SK-N-SH treated with all-trans-retinoic acid at 6 μM for 48 hours (cell line): ENCODE measurements around the gene CR1.

ENCODE experiments used
- OSR1 ChIP-seq: fragments of 250-450 bp; sonication (Bioruptor Pico); IDR thresholded peaks from 2 replicates; pipeline ENCODE4 v1.8.0; 2022; ENCODE audit warnings: moderate library complexity, mild to moderate bottlenecking, inconsistent platforms
- ZC3H10 ChIP-seq: fragments of 250-450 bp; sonication (Bioruptor Pico); IDR thresholded peaks from 2 replicates; pipeline ENCODE4 v1.5.1; 2021; ENCODE audit warnings: mild to moderate bottlenecking, moderate library complexity
- ZFP3 ChIP-seq: fragments of 250-450 bp; sonication (Bioruptor Pico); IDR thresholded peaks from 2 replicates; pipeline ENCODE4 v1.5.0; 2020; ENCODE audit warnings: mild to moderate bottlenecking, moderate library complexity
- TF ChIP-seq, protein P1 (sequence below): fragments of 250-450 bp; sonication (Bioruptor Pico); IDR thresholded peaks from 2 replicates; pipeline ENCODE4 v1.5.0; 2020; ENCODE audit warnings: mild to moderate bottlenecking, moderate library complexity
- TF ChIP-seq, protein P2 (sequence below): fragments of 250-450 bp; sonication (Bioruptor Pico); IDR thresholded peaks from 2 replicates; pipeline ENCODE4 v1.5.1; 2021; ENCODE audit warnings: mild to moderate bottlenecking, moderate library complexity
- TF ChIP-seq, protein P3 (sequence below): fragments of 250-450 bp; sonication (Bioruptor Pico); IDR thresholded peaks from 2 replicates; pipeline ENCODE4 v1.8.0; 2020; ENCODE audit warnings: mild to moderate bottlenecking, moderate library complexity, borderline replicate concordance

DNA sequence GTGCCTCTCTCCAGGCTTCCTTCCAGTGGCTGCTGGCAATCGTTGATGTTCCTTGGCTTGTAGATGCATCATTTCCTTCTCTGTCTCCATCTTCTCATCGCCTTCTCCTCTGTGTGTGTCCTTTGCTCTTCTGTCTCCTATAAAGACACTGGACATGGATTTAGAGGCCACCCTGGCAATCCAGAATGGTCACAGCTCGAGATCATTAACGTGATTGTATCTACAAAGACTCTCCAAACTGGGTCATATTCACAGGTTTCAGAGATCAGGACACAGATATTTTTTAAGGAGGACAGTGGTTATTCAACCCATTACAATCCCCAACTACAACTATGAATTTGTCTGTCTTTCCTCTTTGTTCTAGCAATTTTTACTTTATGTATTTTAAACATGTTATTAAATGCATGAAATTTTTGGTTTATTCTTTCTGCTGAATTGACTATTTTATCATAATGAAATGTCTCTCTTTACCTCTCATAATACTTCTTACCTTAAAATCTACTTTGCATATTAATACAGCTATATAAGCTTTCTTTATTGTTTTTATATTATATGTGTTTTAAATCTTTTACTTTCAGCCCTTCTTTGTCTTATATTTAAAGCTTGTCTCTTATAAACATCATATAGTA lies 22.8 kb downstream of the CR1 start:
- no peak for TF ChIP-seq ZC3H10 (CRISPR knock-in tag)
- TF ChIP-seq, protein P1, sequence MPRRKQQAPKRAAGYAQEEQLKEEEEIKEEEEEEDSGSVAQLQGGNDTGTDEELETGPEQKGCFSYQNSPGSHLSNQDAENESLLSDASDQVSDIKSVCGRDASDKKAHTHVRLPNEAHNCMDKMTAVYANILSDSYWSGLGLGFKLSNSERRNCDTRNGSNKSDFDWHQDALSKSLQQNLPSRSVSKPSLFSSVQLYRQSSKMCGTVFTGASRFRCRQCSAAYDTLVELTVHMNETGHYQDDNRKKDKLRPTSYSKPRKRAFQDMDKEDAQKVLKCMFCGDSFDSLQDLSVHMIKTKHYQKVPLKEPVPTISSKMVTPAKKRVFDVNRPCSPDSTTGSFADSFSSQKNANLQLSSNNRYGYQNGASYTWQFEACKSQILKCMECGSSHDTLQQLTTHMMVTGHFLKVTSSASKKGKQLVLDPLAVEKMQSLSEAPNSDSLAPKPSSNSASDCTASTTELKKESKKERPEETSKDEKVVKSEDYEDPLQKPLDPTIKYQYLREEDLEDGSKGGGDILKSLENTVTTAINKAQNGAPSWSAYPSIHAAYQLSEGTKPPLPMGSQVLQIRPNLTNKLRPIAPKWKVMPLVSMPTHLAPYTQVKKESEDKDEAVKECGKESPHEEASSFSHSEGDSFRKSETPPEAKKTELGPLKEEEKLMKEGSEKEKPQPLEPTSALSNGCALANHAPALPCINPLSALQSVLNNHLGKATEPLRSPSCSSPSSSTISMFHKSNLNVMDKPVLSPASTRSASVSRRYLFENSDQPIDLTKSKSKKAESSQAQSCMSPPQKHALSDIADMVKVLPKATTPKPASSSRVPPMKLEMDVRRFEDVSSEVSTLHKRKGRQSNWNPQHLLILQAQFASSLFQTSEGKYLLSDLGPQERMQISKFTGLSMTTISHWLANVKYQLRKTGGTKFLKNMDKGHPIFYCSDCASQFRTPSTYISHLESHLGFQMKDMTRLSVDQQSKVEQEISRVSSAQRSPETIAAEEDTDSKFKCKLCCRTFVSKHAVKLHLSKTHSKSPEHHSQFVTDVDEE (CRISPR knock-in tag) = no peak
- TF ChIP-seq, protein P2, sequence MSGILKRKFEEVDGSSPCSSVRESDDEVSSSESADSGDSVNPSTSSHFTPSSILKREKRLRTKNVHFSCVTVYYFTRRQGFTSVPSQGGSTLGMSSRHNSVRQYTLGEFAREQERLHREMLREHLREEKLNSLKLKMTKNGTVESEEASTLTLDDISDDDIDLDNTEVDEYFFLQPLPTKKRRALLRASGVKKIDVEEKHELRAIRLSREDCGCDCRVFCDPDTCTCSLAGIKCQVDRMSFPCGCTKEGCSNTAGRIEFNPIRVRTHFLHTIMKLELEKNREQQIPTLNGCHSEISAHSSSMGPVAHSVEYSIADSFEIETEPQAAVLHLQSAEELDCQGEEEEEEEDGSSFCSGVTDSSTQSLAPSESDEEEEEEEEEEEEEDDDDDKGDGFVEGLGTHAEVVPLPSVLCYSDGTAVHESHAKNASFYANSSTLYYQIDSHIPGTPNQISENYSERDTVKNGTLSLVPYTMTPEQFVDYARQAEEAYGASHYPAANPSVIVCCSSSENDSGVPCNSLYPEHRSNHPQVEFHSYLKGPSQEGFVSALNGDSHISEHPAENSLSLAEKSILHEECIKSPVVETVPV (CRISPR knock-in tag) = no peak
- TF ChIP-seq, protein P3, sequence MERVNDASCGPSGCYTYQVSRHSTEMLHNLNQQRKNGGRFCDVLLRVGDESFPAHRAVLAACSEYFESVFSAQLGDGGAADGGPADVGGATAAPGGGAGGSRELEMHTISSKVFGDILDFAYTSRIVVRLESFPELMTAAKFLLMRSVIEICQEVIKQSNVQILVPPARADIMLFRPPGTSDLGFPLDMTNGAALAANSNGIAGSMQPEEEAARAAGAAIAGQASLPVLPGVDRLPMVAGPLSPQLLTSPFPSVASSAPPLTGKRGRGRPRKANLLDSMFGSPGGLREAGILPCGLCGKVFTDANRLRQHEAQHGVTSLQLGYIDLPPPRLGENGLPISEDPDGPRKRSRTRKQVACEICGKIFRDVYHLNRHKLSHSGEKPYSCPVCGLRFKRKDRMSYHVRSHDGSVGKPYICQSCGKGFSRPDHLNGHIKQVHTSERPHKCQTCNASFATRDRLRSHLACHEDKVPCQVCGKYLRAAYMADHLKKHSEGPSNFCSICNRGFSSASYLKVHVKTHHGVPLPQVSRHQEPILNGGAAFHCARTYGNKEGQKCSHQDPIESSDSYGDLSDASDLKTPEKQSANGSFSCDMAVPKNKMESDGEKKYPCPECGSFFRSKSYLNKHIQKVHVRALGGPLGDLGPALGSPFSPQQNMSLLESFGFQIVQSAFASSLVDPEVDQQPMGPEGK = no peak
- TF ChIP-seq OSR1 (CRISPR knock-in tag) = no peak
- no peak for TF ChIP-seq ZFP3 (CRISPR knock-in tag)
